Left ventricle myocardium inferior (tissue), 1 donor: Measurements from ENCODE around the gene OGA. TPM values are rescaled to one million over a fixed set of nuclear protein-coding genes. Genes with fewer than 3 reads are reported as not detected.
A peak's percentile ranks its signal among the peaks of the same experiment; 100 is the strongest.

Source experiments
- DNase-seq: peaks from one replicate; pipeline ENCODE4 v3.0.0-alpha.2; 2020
- H3K27ac ChIP-seq: fragments of 200-600 bp; replicated peaks from 2 replicates; pipeline ENCODE4 v1.8.0; 2021
- H3K27me3 ChIP-seq: fragments of 200-600 bp; 2 replicates; pipeline ENCODE4 v1.8.0; 2021; ENCODE audit warnings: low read depth
- H3K36me3 ChIP-seq: fragments of 200-600 bp; 2 replicates; pipeline ENCODE4 v1.8.0; 2021
- H3K4me1 ChIP-seq: fragments of 200-600 bp; 2 replicates; pipeline ENCODE4 v1.8.0; 2021
- H3K4me3 ChIP-seq: fragments of 200-600 bp; 2 replicates; pipeline ENCODE4 v1.8.0; 2021; ENCODE audit warnings: mild to moderate bottlenecking, moderate library complexity
- H3K9me3 ChIP-seq: fragments of 200-600 bp; replicated peaks from 2 replicates; pipeline ENCODE4 v1.8.0; 2021
- intact Hi-C: fragments of 100-400 bp; cut with micrococcal nuclease; formaldehyde crosslinking; loops from one replicate; pipeline ENCODE4 v1.11.0; 2022
- total RNA-seq: library from RNA; stranded (reverse); fragmentation: NEBNext Ultra II Directional; extraction: Animal tissue kit (Norgen Biotek cat#: 25700); gene quantifications from one replicate; pipeline ENCODE4 v1.2.1, GENCODE V29; 2021
- TF ChIP-seq, protein P1 (sequence below): fragments of 200-600 bp; IDR thresholded peaks from 2 replicates; pipeline ENCODE4 v1.8.0; 2021; ENCODE audit warnings: antibody characterized with exemption, mild to moderate bottlenecking, borderline replicate concordance
- donor health status: DM: no; HTN: yes; CAD: no; lungs with severe emphysema.

OGA gene
- total RNA-seq, 1 donor from 2014 or later = 96.3 TPM

DNA sequence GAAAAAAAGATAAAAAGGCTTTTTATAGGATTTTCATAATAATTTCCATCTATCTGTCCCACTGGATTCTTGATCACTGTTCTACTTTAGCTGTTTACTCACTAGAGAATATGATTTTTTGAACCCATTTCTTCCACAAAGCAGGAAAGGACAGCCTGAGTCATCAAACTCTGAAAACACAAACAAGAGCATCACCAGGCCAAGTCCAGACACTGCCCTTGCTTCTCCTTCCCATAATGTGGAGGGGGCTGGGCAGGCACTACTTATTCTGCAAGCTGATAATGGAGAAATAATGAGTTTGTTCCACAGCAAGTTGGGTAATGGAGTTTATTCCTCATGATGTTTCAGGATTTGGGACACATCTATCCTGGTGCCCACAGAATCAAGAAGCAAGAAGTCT is 38.4 kb upstream of the OGA start:
- Histone ChIP-seq H3K4me1 (peaks cover 50% of the 10 kb centered on the region), H3K27me3 (no peaks in the 10 kb centered on the region), H3K9me3 (peaks cover 13% of the 10 kb centered on the region), H3K4me3 (no peak overlapping the region), H3K27ac (peak overlapping the region; percentile 85), H3K36me3 (peaks cover 6% of the 10 kb centered on the region)
- intact Hi-C loops = no loop called here
- TF ChIP-seq, protein P1, sequence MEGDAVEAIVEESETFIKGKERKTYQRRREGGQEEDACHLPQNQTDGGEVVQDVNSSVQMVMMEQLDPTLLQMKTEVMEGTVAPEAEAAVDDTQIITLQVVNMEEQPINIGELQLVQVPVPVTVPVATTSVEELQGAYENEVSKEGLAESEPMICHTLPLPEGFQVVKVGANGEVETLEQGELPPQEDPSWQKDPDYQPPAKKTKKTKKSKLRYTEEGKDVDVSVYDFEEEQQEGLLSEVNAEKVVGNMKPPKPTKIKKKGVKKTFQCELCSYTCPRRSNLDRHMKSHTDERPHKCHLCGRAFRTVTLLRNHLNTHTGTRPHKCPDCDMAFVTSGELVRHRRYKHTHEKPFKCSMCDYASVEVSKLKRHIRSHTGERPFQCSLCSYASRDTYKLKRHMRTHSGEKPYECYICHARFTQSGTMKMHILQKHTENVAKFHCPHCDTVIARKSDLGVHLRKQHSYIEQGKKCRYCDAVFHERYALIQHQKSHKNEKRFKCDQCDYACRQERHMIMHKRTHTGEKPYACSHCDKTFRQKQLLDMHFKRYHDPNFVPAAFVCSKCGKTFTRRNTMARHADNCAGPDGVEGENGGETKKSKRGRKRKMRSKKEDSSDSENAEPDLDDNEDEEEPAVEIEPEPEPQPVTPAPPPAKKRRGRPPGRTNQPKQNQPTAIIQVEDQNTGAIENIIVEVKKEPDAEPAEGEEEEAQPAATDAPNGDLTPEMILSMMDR = no peak
- DNase-seq = no peak

DNA sequence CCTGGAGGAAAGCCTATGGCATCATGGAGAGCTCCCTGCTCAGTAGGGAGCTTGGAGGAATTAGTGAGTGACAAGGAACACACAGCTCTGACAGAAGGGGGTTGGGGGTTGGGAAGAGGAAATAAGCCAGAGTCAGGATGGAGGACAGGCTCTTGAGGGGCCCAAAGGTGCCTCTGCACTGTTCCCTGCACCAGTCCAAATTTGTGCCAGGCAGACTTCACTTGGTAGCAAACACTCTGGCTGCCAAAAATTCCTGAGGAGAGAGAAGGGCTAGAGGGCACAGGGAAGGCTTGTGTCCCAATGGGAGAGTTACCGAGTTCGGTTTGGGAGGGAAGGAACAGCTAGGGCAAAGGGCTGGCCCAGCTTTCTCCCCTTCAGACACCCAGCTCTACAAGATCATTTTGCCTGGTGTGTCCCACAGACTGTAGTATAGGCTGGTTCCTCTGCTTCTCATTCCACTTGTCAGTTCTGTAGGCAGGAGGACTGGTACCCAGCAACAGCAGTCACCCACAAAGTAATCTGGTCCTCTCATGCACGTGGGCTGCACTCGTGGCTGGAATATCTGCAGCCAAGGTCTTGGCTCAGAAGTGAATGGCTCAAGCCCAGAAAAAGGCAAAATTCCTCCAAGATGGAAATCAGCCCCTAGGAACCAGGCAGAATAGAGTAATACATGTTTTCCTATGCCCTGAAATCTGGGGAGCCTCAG is 33.3 kb upstream of the OGA start:
- Histone ChIP-seq H3K36me3 (peaks cover 30% of the 10 kb centered on the region), H3K9me3 (no peaks in the 10 kb centered on the region), H3K27me3 (no peaks in the 10 kb centered on the region), H3K4me3 (peak overlapping the region; percentile 2), H3K27ac (peak overlapping the region; percentile 76), H3K4me1 (peaks cover 54% of the 10 kb centered on the region)
- TF ChIP-seq, protein P1 = no peak
- intact Hi-C loops = no loop called here
- no peak for DNase-seq

DNA sequence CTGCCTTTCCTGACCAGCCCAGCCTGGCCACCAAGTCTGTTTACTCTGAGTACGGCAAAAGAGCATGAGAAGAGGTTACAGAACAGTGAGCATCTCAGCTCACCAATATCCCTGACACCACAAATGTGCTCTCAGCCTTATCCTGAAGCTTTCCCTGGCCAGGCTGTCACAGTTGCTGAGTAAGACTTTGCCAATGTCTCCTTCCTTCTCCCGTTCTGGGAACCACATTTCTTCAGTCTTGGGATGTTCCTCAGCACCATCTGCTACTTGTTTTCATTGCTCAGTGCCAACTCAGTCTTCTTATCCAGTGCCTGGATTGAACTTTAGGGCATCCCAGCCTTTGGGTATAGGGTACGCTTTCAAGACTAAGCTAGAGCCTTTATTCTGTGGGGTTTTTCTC is 32.5 kb upstream of the OGA start:
- Histone ChIP-seq H3K36me3 (peaks cover 38% of the 10 kb centered on the region), H3K9me3 (no peaks in the 10 kb centered on the region), H3K4me3 (no peak overlapping the region), H3K4me1 (peaks cover 56% of the 10 kb centered on the region), H3K27ac (peak overlapping the region; percentile 76), H3K27me3 (no peaks in the 10 kb centered on the region)
- no peak for DNase-seq
- intact Hi-C loops = no loop called here
- TF ChIP-seq, protein P1 = no peak

DNA sequence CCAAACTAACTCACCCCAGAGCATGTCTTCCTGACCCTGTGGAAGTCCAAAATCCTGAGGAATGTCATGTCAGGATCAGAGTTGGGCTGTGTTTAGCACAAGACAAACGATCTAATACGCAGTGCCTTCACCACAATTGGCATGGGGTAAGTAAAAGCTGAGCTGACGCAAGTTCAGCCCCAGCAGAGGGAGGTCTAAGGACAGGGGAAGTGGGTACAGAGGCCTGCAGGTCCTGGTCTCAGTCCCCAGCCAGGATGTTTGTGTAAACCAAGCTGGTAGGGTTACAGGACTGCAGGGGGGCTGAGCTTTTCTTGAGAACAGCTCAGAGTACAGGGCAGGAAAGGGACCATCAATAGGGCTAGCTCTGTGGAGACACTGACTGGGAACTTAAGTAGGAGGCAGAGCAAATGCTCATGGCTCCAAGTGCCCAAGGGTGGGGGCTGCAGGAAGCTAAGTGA is 30.7 kb upstream of the OGA start:
- intact Hi-C loops = loop anchor here (10.0 kb wide), 1 partner anchor 156 kb away; no protein-coding TSS in a partner anchor
- H3K36me3 ChIP-seq = peaks cover 40% of the 10 kb centered on the region
- peaks cover 73% of the 10 kb centered on the region for H3K4me1 ChIP-seq
- H3K27ac ChIP-seq = peak overlapping the region; percentile 11
- H3K4me3 ChIP-seq = no peak overlapping the region
- TF ChIP-seq, protein P1 = no peak
- DNase-seq = no peak
- no peaks in the 10 kb centered on the region for H3K27me3 ChIP-seq
- no peaks in the 10 kb centered on the region for H3K9me3 ChIP-seq

DNA sequence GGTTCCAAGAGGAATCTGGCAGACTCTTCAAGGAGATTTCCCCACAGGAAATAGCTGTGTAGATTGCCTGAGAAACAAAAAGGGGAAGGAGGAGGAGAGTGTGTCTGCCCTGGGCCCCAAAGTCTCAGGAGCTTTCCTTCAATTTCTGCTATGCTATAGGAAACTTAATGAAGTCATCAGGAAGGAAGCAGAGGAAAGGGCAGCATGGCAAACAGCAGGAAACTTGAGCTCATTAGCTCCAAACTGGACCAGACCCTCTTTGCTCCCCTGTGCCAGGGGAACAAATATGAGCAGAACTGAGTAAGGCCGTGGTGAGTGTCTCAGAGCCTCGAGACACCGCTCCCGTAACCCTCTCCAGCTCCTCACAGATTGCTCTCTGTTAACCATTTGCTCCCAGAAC is 30.2 kb upstream of the OGA start:
- H3K4me3 ChIP-seq = no peak overlapping the region
- H3K27me3 ChIP-seq = no peaks in the 10 kb centered on the region
- TF ChIP-seq, protein P1 = no peak
- H3K9me3 ChIP-seq = no peaks in the 10 kb centered on the region
- H3K27ac ChIP-seq = peak overlapping the region; percentile 11
- H3K36me3 ChIP-seq = peaks cover 40% of the 10 kb centered on the region
- no peak for DNase-seq
- intact Hi-C loops = loop anchor here (10.0 kb wide), 1 partner anchor 156 kb away; no protein-coding TSS in a partner anchor
- H3K4me1 ChIP-seq = peaks cover 75% of the 10 kb centered on the region
